Measurements from ENCODE around the gene SHC2. TPM values are rescaled to one million over a fixed set of nuclear protein-coding genes. Genes with fewer than 3 reads are reported as not detected.

SHC2 gene
- total RNA-seq, 1 experiment from 2014 or later: 1.1 TPM

- DNase-seq (ENCODE audit: extremely low read depth, low read depth): no peak
These were observed 11.4 kb upstream of the SHC2 start for GRCh38 chr19:472005-472858.

GRCh38 chr19:470701-471100 lies 9.9 kb upstream of the SHC2 start:
- no peak for DNase-seq (ENCODE audit: extremely low read depth, low read depth)

- DNase-seq (ENCODE audit: extremely low read depth, low read depth): no peak
These were observed 9.0 kb upstream of the SHC2 start for GRCh38 chr19:469833-470232.

GRCh38 chr19:468587-469256 lies 7.9 kb upstream of the SHC2 start:
- DNase-seq (ENCODE audit: extremely low read depth, low read depth): no peak

- no peak for DNase-seq (ENCODE audit: extremely low read depth, low read depth)
These were observed 6.7 kb upstream of the SHC2 start for GRCh38 chr19:467554-467953.

GRCh38 chr19:465056-465816 lies 4.4 kb upstream of the SHC2 start:
- DNase-seq (ENCODE audit: extremely low read depth, low read depth): no peak

GRCh38 chr19:464208-464545 lies 3.3 kb upstream of the SHC2 start:
- DNase-seq (ENCODE audit: extremely low read depth, low read depth): no peak

GRCh38 chr19:463483-464207 lies 2.8 kb upstream of the SHC2 start:
- DNase-seq (ENCODE audit: extremely low read depth, low read depth): no peak

GRCh38 chr19:461721-462551 lies 1.1 kb upstream of the SHC2 start:
- no peak for DNase-seq (ENCODE audit: extremely low read depth, low read depth)

- DNase-seq (ENCODE audit: extremely low read depth, low read depth): peak; percentile 27
These were observed 915 bp downstream of the SHC2 start for GRCh38 chr19:459724-460511.

- DNase-seq (ENCODE audit: extremely low read depth, low read depth): no peak
These were observed 2.5 kb downstream of the SHC2 start for GRCh38 chr19:458091-459042.

GRCh38 chr19:457636-458035 lies 3.2 kb downstream of the SHC2 start:
- no peak for DNase-seq (ENCODE audit: extremely low read depth, low read depth)

GRCh38 chr19:456547-457110 lies 4.2 kb downstream of the SHC2 start:
- DNase-seq (ENCODE audit: extremely low read depth, low read depth): no peak

GRCh38 chr19:455851-456546 lies 4.8 kb downstream of the SHC2 start:
- no peak for DNase-seq (ENCODE audit: extremely low read depth, low read depth)

- DNase-seq (ENCODE audit: extremely low read depth, low read depth): no peak
These were observed 5.7 kb downstream of the SHC2 start for GRCh38 chr19:455031-455705.

- no peak for DNase-seq (ENCODE audit: extremely low read depth, low read depth)
These were observed 7.2 kb downstream of the SHC2 start for GRCh38 chr19:453606-454005.

GRCh38 chr19:452829-453228 lies 8.0 kb downstream of the SHC2 start:
- no peak for DNase-seq (ENCODE audit: extremely low read depth, low read depth)
